H1 (cell line): ENCODE results near the gene CREB3L1. TPM values are rescaled to one million over a fixed set of nuclear protein-coding genes. Genes with fewer than 3 reads are reported as not detected.
A peak's percentile ranks its signal among the peaks of the same experiment; 100 is the strongest.

Source experiments
- BRCA1 ChIP-seq: IDR thresholded peaks from 2 replicates; pipeline ENCODE4 v1.6.1; 2012; ENCODE audit warnings: low read depth, low read length, improper control_type of control experiment
- CHD1 ChIP-seq: IDR thresholded peaks from 2 replicates; pipeline ENCODE4 v1.6.1; 2012; ENCODE audit warnings: low read depth, low read length, improper control_type of control experiment
- GABPA ChIP-seq: IDR thresholded peaks from 2 replicates; pipeline ENCODE4 v1.6.1; 2011; ENCODE audit warnings: mild to moderate bottlenecking, low read length, moderate library complexity, borderline replicate concordance; ENCODE audit not compliant: insufficient read depth
- GTF2F1 ChIP-seq: IDR thresholded peaks from 2 replicates; pipeline ENCODE4 v1.6.1; 2012; ENCODE audit warnings: low read depth, low read length, improper control_type of control experiment, borderline replicate concordance
- HDAC6 ChIP-seq: IDR thresholded peaks from one replicate; pipeline ENCODE4 v1.7.1; 2012; ENCODE audit warnings: low read depth, mild to moderate bottlenecking, inconsistent platforms, low read length, moderate library complexity
- RFX5 ChIP-seq: IDR thresholded peaks from 2 replicates; pipeline ENCODE4 v1.6.1; 2011; ENCODE audit warnings: low read depth, low read length, improper control_type of control experiment, borderline replicate concordance
- SP2 ChIP-seq: IDR thresholded peaks from 2 replicates; pipeline ENCODE4 v1.6.1; 2012; ENCODE audit warnings: mild to moderate bottlenecking, low read length, inconsistent platforms
- SRF ChIP-seq: IDR thresholded peaks from 2 replicates; pipeline ENCODE4 v1.6.1; 2011; ENCODE audit warnings: mild to moderate bottlenecking, low read depth, low read length, moderate library complexity
- polyA plus RNA-seq, 7 experiments: library from polyadenylated mRNA; depleted of rRNA in 3 of 7; stranded (reverse) in 5 of 7; unstranded in 2 of 7; fragments of >200 nt in 5 of 7; fragments of 200-250 nt in 2 of 7; gene quantifications; 1 replicate in 5 of 7; 2 replicates in 1 of 7; 4 replicates in 1 of 7; pipeline versions ENCODE4 v1.2.1 to v1.2.3, GENCODE V29; 2011 to 2013; ENCODE audit warnings: missing spikeins in 2 of 7, mixed read lengths in 2 of 7
- total RNA-seq: library from RNA; stranded (reverse); fragmentation: NEBNext Ultra II Directional; extraction: Animal tissue kit (Norgen Biotek cat#: 25700); gene quantifications from 2 replicates; pipeline ENCODE4 v1.2.1, GENCODE V29; 2021
- TF ChIP-seq, protein P1 (sequence below): fragments of 300-600 bp; sonication (generic); IDR thresholded peaks from 2 replicates; pipeline ENCODE4 v1.7.1; 2012; ENCODE audit warnings: low read length, moderate library complexity, mild to moderate bottlenecking, inconsistent platforms; ENCODE audit not compliant: insufficient replicate concordance
- TF ChIP-seq, protein P2 (sequence below): IDR thresholded peaks from 2 replicates; pipeline ENCODE4 v1.6.1; 2011; ENCODE audit warnings: low read length, improper control_type of control experiment

Gene CREB3L1
- total and polyA plus RNA-seq, 2 of the 8 experiments (the other 6 are each of a cell fraction or from before 2014, with no cell fraction given): 4.1 to 12.7 TPM

DNA sequence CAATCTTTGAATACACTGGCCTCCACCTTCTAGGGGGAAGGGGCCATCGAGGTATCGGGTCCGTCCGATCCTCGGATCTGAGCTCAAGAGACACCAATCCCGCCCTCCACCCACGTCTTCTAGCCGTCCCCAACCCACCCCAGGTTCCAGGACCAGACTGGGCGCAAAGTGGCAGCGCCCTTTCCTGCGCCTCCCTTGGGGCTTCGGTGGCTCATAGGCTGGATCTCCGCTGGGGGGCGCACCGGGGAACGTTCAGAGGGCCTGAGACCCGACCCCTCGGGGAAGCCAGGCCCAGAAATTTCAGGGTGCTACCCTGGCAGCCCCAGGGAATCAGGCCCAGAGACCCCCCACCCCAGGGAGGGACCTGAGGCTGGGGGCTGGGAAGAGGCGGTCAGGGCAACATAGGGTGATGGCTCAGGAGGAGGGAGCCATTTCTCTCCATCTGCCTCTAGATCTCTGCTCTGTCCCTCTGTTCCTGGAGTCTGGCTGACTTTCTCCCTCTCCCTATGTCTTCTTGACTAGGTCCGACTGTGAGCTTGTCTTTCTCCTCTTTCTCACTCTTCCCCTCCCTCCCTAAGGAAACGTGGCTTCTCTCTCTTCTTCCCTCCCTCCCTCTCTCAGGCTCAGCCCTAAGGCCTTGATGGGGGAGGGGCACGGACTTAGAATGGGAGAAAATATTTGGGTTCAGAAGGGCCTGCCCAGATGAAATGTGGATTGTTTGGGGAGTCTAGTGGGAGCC is 1.1 kb downstream of the CREB3L1 start (continued):
- TF ChIP-seq, protein P1, sequence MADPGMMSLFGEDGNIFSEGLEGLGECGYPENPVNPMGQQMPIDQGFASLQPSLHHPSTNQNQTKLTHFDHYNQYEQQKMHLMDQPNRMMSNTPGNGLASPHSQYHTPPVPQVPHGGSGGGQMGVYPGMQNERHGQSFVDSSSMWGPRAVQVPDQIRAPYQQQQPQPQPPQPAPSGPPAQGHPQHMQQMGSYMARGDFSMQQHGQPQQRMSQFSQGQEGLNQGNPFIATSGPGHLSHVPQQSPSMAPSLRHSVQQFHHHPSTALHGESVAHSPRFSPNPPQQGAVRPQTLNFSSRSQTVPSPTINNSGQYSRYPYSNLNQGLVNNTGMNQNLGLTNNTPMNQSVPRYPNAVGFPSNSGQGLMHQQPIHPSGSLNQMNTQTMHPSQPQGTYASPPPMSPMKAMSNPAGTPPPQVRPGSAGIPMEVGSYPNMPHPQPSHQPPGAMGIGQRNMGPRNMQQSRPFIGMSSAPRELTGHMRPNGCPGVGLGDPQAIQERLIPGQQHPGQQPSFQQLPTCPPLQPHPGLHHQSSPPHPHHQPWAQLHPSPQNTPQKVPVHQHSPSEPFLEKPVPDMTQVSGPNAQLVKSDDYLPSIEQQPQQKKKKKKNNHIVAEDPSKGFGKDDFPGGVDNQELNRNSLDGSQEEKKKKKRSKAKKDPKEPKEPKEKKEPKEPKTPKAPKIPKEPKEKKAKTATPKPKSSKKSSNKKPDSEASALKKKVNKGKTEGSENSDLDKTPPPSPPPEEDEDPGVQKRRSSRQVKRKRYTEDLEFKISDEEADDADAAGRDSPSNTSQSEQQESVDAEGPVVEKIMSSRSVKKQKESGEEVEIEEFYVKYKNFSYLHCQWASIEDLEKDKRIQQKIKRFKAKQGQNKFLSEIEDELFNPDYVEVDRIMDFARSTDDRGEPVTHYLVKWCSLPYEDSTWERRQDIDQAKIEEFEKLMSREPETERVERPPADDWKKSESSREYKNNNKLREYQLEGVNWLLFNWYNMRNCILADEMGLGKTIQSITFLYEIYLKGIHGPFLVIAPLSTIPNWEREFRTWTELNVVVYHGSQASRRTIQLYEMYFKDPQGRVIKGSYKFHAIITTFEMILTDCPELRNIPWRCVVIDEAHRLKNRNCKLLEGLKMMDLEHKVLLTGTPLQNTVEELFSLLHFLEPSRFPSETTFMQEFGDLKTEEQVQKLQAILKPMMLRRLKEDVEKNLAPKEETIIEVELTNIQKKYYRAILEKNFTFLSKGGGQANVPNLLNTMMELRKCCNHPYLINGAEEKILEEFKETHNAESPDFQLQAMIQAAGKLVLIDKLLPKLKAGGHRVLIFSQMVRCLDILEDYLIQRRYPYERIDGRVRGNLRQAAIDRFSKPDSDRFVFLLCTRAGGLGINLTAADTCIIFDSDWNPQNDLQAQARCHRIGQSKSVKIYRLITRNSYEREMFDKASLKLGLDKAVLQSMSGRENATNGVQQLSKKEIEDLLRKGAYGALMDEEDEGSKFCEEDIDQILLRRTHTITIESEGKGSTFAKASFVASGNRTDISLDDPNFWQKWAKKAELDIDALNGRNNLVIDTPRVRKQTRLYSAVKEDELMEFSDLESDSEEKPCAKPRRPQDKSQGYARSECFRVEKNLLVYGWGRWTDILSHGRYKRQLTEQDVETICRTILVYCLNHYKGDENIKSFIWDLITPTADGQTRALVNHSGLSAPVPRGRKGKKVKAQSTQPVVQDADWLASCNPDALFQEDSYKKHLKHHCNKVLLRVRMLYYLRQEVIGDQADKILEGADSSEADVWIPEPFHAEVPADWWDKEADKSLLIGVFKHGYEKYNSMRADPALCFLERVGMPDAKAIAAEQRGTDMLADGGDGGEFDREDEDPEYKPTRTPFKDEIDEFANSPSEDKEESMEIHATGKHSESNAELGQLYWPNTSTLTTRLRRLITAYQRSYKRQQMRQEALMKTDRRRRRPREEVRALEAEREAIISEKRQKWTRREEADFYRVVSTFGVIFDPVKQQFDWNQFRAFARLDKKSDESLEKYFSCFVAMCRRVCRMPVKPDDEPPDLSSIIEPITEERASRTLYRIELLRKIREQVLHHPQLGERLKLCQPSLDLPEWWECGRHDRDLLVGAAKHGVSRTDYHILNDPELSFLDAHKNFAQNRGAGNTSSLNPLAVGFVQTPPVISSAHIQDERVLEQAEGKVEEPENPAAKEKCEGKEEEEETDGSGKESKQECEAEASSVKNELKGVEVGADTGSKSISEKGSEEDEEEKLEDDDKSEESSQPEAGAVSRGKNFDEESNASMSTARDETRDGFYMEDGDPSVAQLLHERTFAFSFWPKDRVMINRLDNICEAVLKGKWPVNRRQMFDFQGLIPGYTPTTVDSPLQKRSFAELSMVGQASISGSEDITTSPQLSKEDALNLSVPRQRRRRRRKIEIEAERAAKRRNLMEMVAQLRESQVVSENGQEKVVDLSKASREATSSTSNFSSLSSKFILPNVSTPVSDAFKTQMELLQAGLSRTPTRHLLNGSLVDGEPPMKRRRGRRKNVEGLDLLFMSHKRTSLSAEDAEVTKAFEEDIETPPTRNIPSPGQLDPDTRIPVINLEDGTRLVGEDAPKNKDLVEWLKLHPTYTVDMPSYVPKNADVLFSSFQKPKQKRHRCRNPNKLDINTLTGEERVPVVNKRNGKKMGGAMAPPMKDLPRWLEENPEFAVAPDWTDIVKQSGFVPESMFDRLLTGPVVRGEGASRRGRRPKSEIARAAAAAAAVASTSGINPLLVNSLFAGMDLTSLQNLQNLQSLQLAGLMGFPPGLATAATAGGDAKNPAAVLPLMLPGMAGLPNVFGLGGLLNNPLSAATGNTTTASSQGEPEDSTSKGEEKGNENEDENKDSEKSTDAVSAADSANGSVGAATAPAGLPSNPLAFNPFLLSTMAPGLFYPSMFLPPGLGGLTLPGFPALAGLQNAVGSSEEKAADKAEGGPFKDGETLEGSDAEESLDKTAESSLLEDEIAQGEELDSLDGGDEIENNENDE: no peak
- TF ChIP-seq SRF (no peak), GABPA (peak; percentile 48; the same call in 1 of the 2 replicates), GTF2F1 (no peak), BRCA1 (no peak), CHD1 (no peak), RFX5 (no peak), SP2 (no peak), HDAC6 (no peak)
- TF ChIP-seq, protein P2, sequence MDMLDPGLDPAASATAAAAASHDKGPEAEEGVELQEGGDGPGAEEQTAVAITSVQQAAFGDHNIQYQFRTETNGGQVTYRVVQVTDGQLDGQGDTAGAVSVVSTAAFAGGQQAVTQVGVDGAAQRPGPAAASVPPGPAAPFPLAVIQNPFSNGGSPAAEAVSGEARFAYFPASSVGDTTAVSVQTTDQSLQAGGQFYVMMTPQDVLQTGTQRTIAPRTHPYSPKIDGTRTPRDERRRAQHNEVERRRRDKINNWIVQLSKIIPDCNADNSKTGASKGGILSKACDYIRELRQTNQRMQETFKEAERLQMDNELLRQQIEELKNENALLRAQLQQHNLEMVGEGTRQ: no peak
